GM12891 (cell line): ENCODE results near the gene LRRC17.

Source experiments
- PAX5 ChIP-seq: IDR thresholded peaks from 2 replicates; pipeline ENCODE4 v1.6.1; 2011; ENCODE audit warnings: low read length, moderate library complexity, mild to moderate bottlenecking; ENCODE audit not compliant: insufficient read depth, severe bottlenecking
- POLR2A ChIP-seq: IDR thresholded peaks from 2 replicates; pipeline ENCODE4 v1.6.1; 2011; ENCODE audit warnings: low read depth, low read length, control low read depth
- POLR2AphosphoS5 ChIP-seq: IDR thresholded peaks from 2 replicates; pipeline ENCODE4 v1.6.1; 2011; ENCODE audit warnings: low read depth, low read length, control low read depth
- POU2F2 ChIP-seq: IDR thresholded peaks from 2 replicates; pipeline ENCODE4 v1.6.1; 2011; ENCODE audit warnings: low read depth, mild to moderate bottlenecking, control low read depth, low read length, moderate library complexity
- SPI1 ChIP-seq: IDR thresholded peaks from 2 replicates; pipeline ENCODE4 v1.6.1; 2011; ENCODE audit warnings: low read depth, low read length, control low read depth
- TAF1 ChIP-seq: IDR thresholded peaks from 2 replicates; pipeline ENCODE4 v1.6.1; 2011; ENCODE audit warnings: low read depth, low read length, control low read depth

GRCh38 chr7:102883098-102883860 lies 29.5 kb upstream of the LRRC17 start:
- no peak for TF ChIP-seq POLR2A
- TF ChIP-seq POLR2AphosphoS5 = no peak
- no peak for TF ChIP-seq TAF1
- no peak for TF ChIP-seq SPI1
- no peak for TF ChIP-seq POU2F2
- TF ChIP-seq PAX5 = no peak
